Activated naive CD4-positive, alpha-beta T cell treated with anti-CD3 and anti-CD28 coated beads, Interleukin-2, amount 10 ng/mL, durations not matched to agents 7 days and 5 days (primary cell): ENCODE data around the gene BICD1.

Experiments used
- CTCF ChIA-PET: fragments of 350-600 bp; sonication (Branson Sonifier 250); formaldehyde crosslinking; loops from one replicate; lab custom pipeline; 2021; ENCODE audit warnings: antibody characterized with exemption; lab: Charles Lee
- DNase-seq: peaks from one replicate; pipeline ENCODE4 v3.0.0-alpha.2; 2020
- H3K27ac Mint-ChIP-seq: one replicate; pipeline ENCODE4 v1.8.0; 2021; ENCODE audit warnings: mild to moderate bottlenecking, moderate library complexity, mixed read lengths
- H3K27me3 Mint-ChIP-seq: one replicate; pipeline ENCODE4 v1.8.0; 2021; ENCODE audit warnings: mild to moderate bottlenecking, mixed read lengths
- H3K36me3 Mint-ChIP-seq: one replicate; pipeline ENCODE4 v1.8.0; 2021; ENCODE audit warnings: mixed read lengths
- H3K4me1 Mint-ChIP-seq: one replicate; pipeline ENCODE4 v1.8.0; 2021; ENCODE audit warnings: mixed read lengths
- H3K4me3 Mint-ChIP-seq: one replicate; pipeline ENCODE4 v1.8.0; 2021; ENCODE audit warnings: mild to moderate bottlenecking, moderate library complexity, mixed read lengths
- H3K9me3 Mint-ChIP-seq: one replicate; pipeline ENCODE4 v1.8.0; 2021; ENCODE audit warnings: mixed read lengths

The BICD1 gene

GRCh38 chr12:32110417-32110816, 3.8 kb downstream of the BICD1 start:
- peaks cover 36% of the 10 kb centered on the region for H3K4me1 Mint-ChIP-seq
- no peaks in the 10 kb centered on the region for H3K9me3 Mint-ChIP-seq
- CTCF ChIA-PET: no interaction called here
- no peak for DNase-seq
- peaks cover 6% of the 10 kb centered on the region for H3K27me3 Mint-ChIP-seq
- H3K27ac Mint-ChIP-seq: no peak overlapping the region
- H3K36me3 Mint-ChIP-seq: peaks cover 4% of the 10 kb centered on the region
- H3K4me3 Mint-ChIP-seq: no peak overlapping the region

GRCh38 chr12:32110942-32111341, 4.3 kb downstream of the BICD1 start:
- H3K36me3 Mint-ChIP-seq: peaks cover 4% of the 10 kb centered on the region
- peaks cover 3% of the 10 kb centered on the region for H3K27me3 Mint-ChIP-seq
- no peak overlapping the region for H3K27ac Mint-ChIP-seq
- no peaks in the 10 kb centered on the region for H3K9me3 Mint-ChIP-seq
- H3K4me1 Mint-ChIP-seq: peaks cover 32% of the 10 kb centered on the region
- CTCF ChIA-PET: interaction anchor here (0.8 kb wide), 1 partner anchor 50 kb away, joined by 3 read pairs; no protein-coding TSS in a partner anchor
- H3K4me3 Mint-ChIP-seq: no peak overlapping the region
- no peak for DNase-seq

- Mint-ChIP-seq H3K9me3 (no peaks in the 10 kb centered on the region), H3K4me1 (peaks cover 8% of the 10 kb centered on the region), H3K4me3 (no peak overlapping the region), H3K27me3 (no peaks in the 10 kb centered on the region), H3K36me3 (peaks cover 5% of the 10 kb centered on the region), H3K27ac (no peak overlapping the region)
- CTCF ChIA-PET: interaction anchor here (1.0 kb wide), 1 partner anchor 10 kb away, joined by 3 read pairs; no protein-coding TSS in a partner anchor
- no peak for DNase-seq
Observed at GRCh38 chr12:32115404-32116104, 8.9 kb downstream of the BICD1 start.

- DNase-seq: no peak
- peaks cover 10% of the 10 kb centered on the region for H3K4me1 Mint-ChIP-seq
- no peak overlapping the region for H3K4me3 Mint-ChIP-seq
- CTCF ChIA-PET: no interaction called here
- H3K9me3 Mint-ChIP-seq: no peaks in the 10 kb centered on the region
- H3K27me3 Mint-ChIP-seq: no peaks in the 10 kb centered on the region
- H3K36me3 Mint-ChIP-seq: peaks cover 5% of the 10 kb centered on the region
- no peak overlapping the region for H3K27ac Mint-ChIP-seq
Observed at GRCh38 chr12:32116897-32117296, 10.2 kb downstream of the BICD1 start.

- Mint-ChIP-seq H3K4me1 (peaks cover 10% of the 10 kb centered on the region), H3K36me3 (peaks cover 3% of the 10 kb centered on the region), H3K27me3 (no peaks in the 10 kb centered on the region), H3K4me3 (no peak overlapping the region), H3K9me3 (no peaks in the 10 kb centered on the region), H3K27ac (no peak overlapping the region)
- CTCF ChIA-PET: no interaction called here
- DNase-seq: no peak
Observed at GRCh38 chr12:32117316-32117715, 10.7 kb downstream of the BICD1 start.

GRCh38 chr12:32118806-32119205, 12.2 kb downstream of the BICD1 start:
- H3K36me3 Mint-ChIP-seq: peaks cover 1% of the 10 kb centered on the region
- H3K9me3 Mint-ChIP-seq: no peaks in the 10 kb centered on the region
- no peak for DNase-seq
- H3K27me3 Mint-ChIP-seq: no peaks in the 10 kb centered on the region
- H3K4me1 Mint-ChIP-seq: peaks cover 10% of the 10 kb centered on the region
- no peak overlapping the region for H3K27ac Mint-ChIP-seq
- CTCF ChIA-PET: no interaction called here
- H3K4me3 Mint-ChIP-seq: no peak overlapping the region

GRCh38 chr12:32120419-32120818, 13.8 kb downstream of the BICD1 start:
- peaks cover 7% of the 10 kb centered on the region for H3K4me1 Mint-ChIP-seq
- no peak for DNase-seq
- peaks cover 1% of the 10 kb centered on the region for H3K36me3 Mint-ChIP-seq
- CTCF ChIA-PET: no interaction called here
- H3K27me3 Mint-ChIP-seq: no peaks in the 10 kb centered on the region
- H3K9me3 Mint-ChIP-seq: no peaks in the 10 kb centered on the region
- H3K27ac Mint-ChIP-seq: no peak overlapping the region
- no peak overlapping the region for H3K4me3 Mint-ChIP-seq

- Mint-ChIP-seq H3K4me3 (no peak overlapping the region), H3K9me3 (no peaks in the 10 kb centered on the region), H3K4me1 (peaks cover 7% of the 10 kb centered on the region), H3K27me3 (no peaks in the 10 kb centered on the region), H3K36me3 (peaks cover 4% of the 10 kb centered on the region), H3K27ac (no peak overlapping the region)
- no peak for DNase-seq
- CTCF ChIA-PET: interaction anchor here (0.6 to 1.0 kb wide), 3 partner anchors 10 to 262 kb away, joined by 3 to 4 read pairs (median 3); no protein-coding TSS in a partner anchor
Observed at GRCh38 chr12:32124637-32125036, 18.0 kb downstream of the BICD1 start.

- Mint-ChIP-seq H3K27me3 (no peaks in the 10 kb centered on the region), H3K4me3 (no peak overlapping the region), H3K36me3 (peaks cover 3% of the 10 kb centered on the region), H3K4me1 (peaks cover 1% of the 10 kb centered on the region), H3K27ac (no peak overlapping the region), H3K9me3 (no peaks in the 10 kb centered on the region)
- CTCF ChIA-PET: interaction anchor here (0.6 to 0.9 kb wide), 2 partner anchors 14 to 263 kb away, joined by 3 to 4 read pairs; no protein-coding TSS in a partner anchor
- no peak for DNase-seq
Observed at GRCh38 chr12:32125455-32126084, 18.9 kb downstream of the BICD1 start.

GRCh38 chr12:32126720-32127119, 20.1 kb downstream of the BICD1 start:
- Mint-ChIP-seq H3K27ac (no peak overlapping the region), H3K4me1 (no peaks in the 10 kb centered on the region), H3K9me3 (no peaks in the 10 kb centered on the region), H3K36me3 (peaks cover 3% of the 10 kb centered on the region), H3K27me3 (no peaks in the 10 kb centered on the region), H3K4me3 (no peak overlapping the region)
- CTCF ChIA-PET: no interaction called here
- no peak for DNase-seq

GRCh38 chr12:32131666-32132065, 25.0 kb downstream of the BICD1 start:
- Mint-ChIP-seq H3K4me1 (peaks cover 21% of the 10 kb centered on the region), H3K27me3 (no peaks in the 10 kb centered on the region), H3K27ac (no peak overlapping the region), H3K9me3 (no peaks in the 10 kb centered on the region), H3K36me3 (peaks cover 4% of the 10 kb centered on the region), H3K4me3 (no peak overlapping the region)
- CTCF ChIA-PET: no interaction called here
- no peak for DNase-seq

GRCh38 chr12:32134101-32134888, 27.6 kb downstream of the BICD1 start:
- Mint-ChIP-seq H3K27me3 (no peaks in the 10 kb centered on the region), H3K9me3 (no peaks in the 10 kb centered on the region), H3K36me3 (peaks cover 4% of the 10 kb centered on the region), H3K4me3 (no peak overlapping the region), H3K27ac (peak overlapping the region; percentile 50), H3K4me1 (peaks cover 30% of the 10 kb centered on the region)
- CTCF ChIA-PET: interaction anchor here (0.7 to 1.6 kb wide), 4 partner anchors 10 to 178 kb away, joined by 3 to 4 read pairs (median 4); no protein-coding TSS in a partner anchor
- DNase-seq: peak; percentile 58

GRCh38 chr12:32135967-32136366, 29.3 kb downstream of the BICD1 start:
- H3K27me3 Mint-ChIP-seq: no peaks in the 10 kb centered on the region
- no peak overlapping the region for H3K27ac Mint-ChIP-seq
- no peak overlapping the region for H3K4me3 Mint-ChIP-seq
- H3K4me1 Mint-ChIP-seq: peaks cover 47% of the 10 kb centered on the region
- peaks cover 2% of the 10 kb centered on the region for H3K36me3 Mint-ChIP-seq
- CTCF ChIA-PET: no interaction called here
- DNase-seq: no peak
- no peaks in the 10 kb centered on the region for H3K9me3 Mint-ChIP-seq

GRCh38 chr12:32136404-32136803, 29.8 kb downstream of the BICD1 start:
- Mint-ChIP-seq H3K27me3 (no peaks in the 10 kb centered on the region), H3K4me1 (peaks cover 50% of the 10 kb centered on the region), H3K9me3 (no peaks in the 10 kb centered on the region), H3K4me3 (no peak overlapping the region), H3K27ac (no peak overlapping the region), H3K36me3 (peaks cover 2% of the 10 kb centered on the region)
- no peak for DNase-seq
- CTCF ChIA-PET: no interaction called here
